ENCODE measurements around the gene RBMS1. TPM values are rescaled to one million over a fixed set of nuclear protein-coding genes. Genes with fewer than 3 reads are reported as not detected.

Gene RBMS1
- total and polyA plus RNA-seq, 2 donors, result 39.8 to 53.7 TPM

- Histone ChIP-seq H3K36me3 (ENCODE audit: control insufficient read depth in 2 of 2, insufficient read depth in 2 of 2, low read length in 1 of 2) (no peaks in the 10 kb centered on the region), H3K4me1 (ENCODE audit: control insufficient read depth in 2 of 2, insufficient read depth in 2 of 2, low read length in 2 of 2) (no peaks in the 10 kb centered on the region), H3K4me3 (ENCODE audit: low read length in 2 of 2) (no peak overlapping the region), H3K27me3 (ENCODE audit: control insufficient read depth in 2 of 2, insufficient read depth in 1 of 2, low read length in 1 of 2) (no peaks in the 10 kb centered on the region), H3K27ac (ENCODE audit: low read depth in 1 of 2, low read length in 1 of 2) (no peak overlapping the region), H3K9me3 (ENCODE audit: control insufficient read depth in 2 of 2, insufficient read depth in 1 of 2, low read length in 1 of 2) (no peaks in the 10 kb centered on the region)
- WGBS, result 96% methylated on average over 6 of the region's 6 CpGs
- DNase-seq (ENCODE audit: low read depth in 6 of 9, low spot score in 9 of 9), result no peak
Observed at GRCh38 chr2:160469164-160469563, 24.4 kb downstream of the RBMS1 start.

GRCh38 chr2:160467086-160467485, 26.5 kb downstream of the RBMS1 start:
- no peak overlapping the region for H3K27ac ChIP-seq (ENCODE audit: low read depth in 1 of 2, low read length in 1 of 2)
- H3K4me3 ChIP-seq (ENCODE audit: low read length in 2 of 2), result no peak overlapping the region
- DNase-seq (ENCODE audit: low read depth in 6 of 9, low spot score in 9 of 9), result no peak
- 96% methylated on average over 6 of the region's 6 CpGs for WGBS
- H3K36me3 ChIP-seq (ENCODE audit: control insufficient read depth in 2 of 2, insufficient read depth in 2 of 2, low read length in 1 of 2), result no peaks in the 10 kb centered on the region
- no peaks in the 10 kb centered on the region for H3K4me1 ChIP-seq (ENCODE audit: control insufficient read depth in 2 of 2, insufficient read depth in 2 of 2, low read length in 2 of 2)
- no peaks in the 10 kb centered on the region for H3K9me3 ChIP-seq (ENCODE audit: control insufficient read depth in 2 of 2, insufficient read depth in 1 of 2, low read length in 1 of 2)
- no peaks in the 10 kb centered on the region for H3K27me3 ChIP-seq (ENCODE audit: control insufficient read depth in 2 of 2, insufficient read depth in 1 of 2, low read length in 1 of 2)

GRCh38 chr2:160465406-160465805, 28.2 kb downstream of the RBMS1 start:
- H3K36me3 ChIP-seq (ENCODE audit: control insufficient read depth in 2 of 2, insufficient read depth in 2 of 2, low read length in 1 of 2), result no peaks in the 10 kb centered on the region
- H3K27ac ChIP-seq (ENCODE audit: low read depth in 1 of 2, low read length in 1 of 2), result no peak overlapping the region
- WGBS, result 93% methylated on average over 3 of the region's 3 CpGs
- no peaks in the 10 kb centered on the region for H3K9me3 ChIP-seq (ENCODE audit: control insufficient read depth in 2 of 2, insufficient read depth in 1 of 2, low read length in 1 of 2)
- no peaks in the 10 kb centered on the region for H3K4me1 ChIP-seq (ENCODE audit: control insufficient read depth in 2 of 2, insufficient read depth in 2 of 2, low read length in 2 of 2)
- H3K4me3 ChIP-seq (ENCODE audit: low read length in 2 of 2), result no peak overlapping the region
- H3K27me3 ChIP-seq (ENCODE audit: control insufficient read depth in 2 of 2, insufficient read depth in 1 of 2, low read length in 1 of 2), result no peaks in the 10 kb centered on the region
- DNase-seq (ENCODE audit: low read depth in 6 of 9, low spot score in 9 of 9), result no peak

- no peak overlapping the region for H3K27ac ChIP-seq (ENCODE audit: low read depth in 1 of 2, low read length in 1 of 2)
- H3K4me1 ChIP-seq (ENCODE audit: control insufficient read depth in 2 of 2, insufficient read depth in 2 of 2, low read length in 2 of 2), result no peaks in the 10 kb centered on the region
- no peaks in the 10 kb centered on the region for H3K36me3 ChIP-seq (ENCODE audit: control insufficient read depth in 2 of 2, insufficient read depth in 2 of 2, low read length in 1 of 2)
- no peak for DNase-seq (ENCODE audit: low read depth in 6 of 9, low spot score in 9 of 9)
- 87% methylated on average over 2 of the region's 2 CpGs for WGBS
- H3K27me3 ChIP-seq (ENCODE audit: control insufficient read depth in 2 of 2, insufficient read depth in 1 of 2, low read length in 1 of 2), result no peaks in the 10 kb centered on the region
- H3K9me3 ChIP-seq (ENCODE audit: control insufficient read depth in 2 of 2, insufficient read depth in 1 of 2, low read length in 1 of 2), result no peaks in the 10 kb centered on the region
- H3K4me3 ChIP-seq (ENCODE audit: low read length in 2 of 2), result no peak overlapping the region
Observed at GRCh38 chr2:160465002-160465401, 28.6 kb downstream of the RBMS1 start.

- Histone ChIP-seq H3K27me3 (ENCODE audit: control insufficient read depth in 2 of 2, insufficient read depth in 1 of 2, low read length in 1 of 2) (no peaks in the 10 kb centered on the region), H3K36me3 (ENCODE audit: control insufficient read depth in 2 of 2, insufficient read depth in 2 of 2, low read length in 1 of 2) (no peaks in the 10 kb centered on the region), H3K4me1 (ENCODE audit: control insufficient read depth in 2 of 2, insufficient read depth in 2 of 2, low read length in 2 of 2) (no peaks in the 10 kb centered on the region), H3K4me3 (ENCODE audit: low read length in 2 of 2) (no peak overlapping the region), H3K27ac (ENCODE audit: low read depth in 1 of 2, low read length in 1 of 2) (no peak overlapping the region), H3K9me3 (ENCODE audit: control insufficient read depth in 2 of 2, insufficient read depth in 1 of 2, low read length in 1 of 2) (no peaks in the 10 kb centered on the region)
- no peak for DNase-seq (ENCODE audit: low read depth in 6 of 9, low spot score in 9 of 9)
- WGBS, result 92% methylated on average over 2 of the region's 2 CpGs
Observed at GRCh38 chr2:160464017-160464416, 29.6 kb downstream of the RBMS1 start.

- H3K27me3 ChIP-seq (ENCODE audit: control insufficient read depth in 2 of 2, insufficient read depth in 1 of 2, low read length in 1 of 2), result no peaks in the 10 kb centered on the region
- no peak overlapping the region for H3K27ac ChIP-seq (ENCODE audit: low read depth in 1 of 2, low read length in 1 of 2)
- no peaks in the 10 kb centered on the region for H3K9me3 ChIP-seq (ENCODE audit: control insufficient read depth in 2 of 2, insufficient read depth in 1 of 2, low read length in 1 of 2)
- DNase-seq (ENCODE audit: low read depth in 6 of 9, low spot score in 9 of 9), result no peak
- no peak overlapping the region for H3K4me3 ChIP-seq (ENCODE audit: low read length in 2 of 2)
- 98% methylated on average over 9 of the region's 9 CpGs for WGBS
- H3K4me1 ChIP-seq (ENCODE audit: control insufficient read depth in 2 of 2, insufficient read depth in 2 of 2, low read length in 2 of 2), result no peaks in the 10 kb centered on the region
- no peaks in the 10 kb centered on the region for H3K36me3 ChIP-seq (ENCODE audit: control insufficient read depth in 2 of 2, insufficient read depth in 2 of 2, low read length in 1 of 2)
Observed at GRCh38 chr2:160463245-160463644, 30.4 kb downstream of the RBMS1 start.

GRCh38 chr2:160460333-160460731, 33.3 kb downstream of the RBMS1 start:
- Histone ChIP-seq H3K27ac (ENCODE audit: low read depth in 1 of 2, low read length in 1 of 2) (no peak overlapping the region), H3K4me1 (ENCODE audit: control insufficient read depth in 2 of 2, insufficient read depth in 2 of 2, low read length in 2 of 2) (no peaks in the 10 kb centered on the region), H3K4me3 (ENCODE audit: low read length in 2 of 2) (no peak overlapping the region), H3K27me3 (ENCODE audit: control insufficient read depth in 2 of 2, insufficient read depth in 1 of 2, low read length in 1 of 2) (no peaks in the 10 kb centered on the region), H3K36me3 (ENCODE audit: control insufficient read depth in 2 of 2, insufficient read depth in 2 of 2, low read length in 1 of 2) (no peaks in the 10 kb centered on the region), H3K9me3 (ENCODE audit: control insufficient read depth in 2 of 2, insufficient read depth in 1 of 2, low read length in 1 of 2) (no peaks in the 10 kb centered on the region)
- DNase-seq (ENCODE audit: low read depth in 6 of 9, low spot score in 9 of 9), result no peak
- WGBS, result 98% methylated on average over 4 of the region's 4 CpGs

GRCh38 chr2:160459538-160460332, 33.9 kb downstream of the RBMS1 start:
- no peaks in the 10 kb centered on the region for H3K4me1 ChIP-seq (ENCODE audit: control insufficient read depth in 2 of 2, insufficient read depth in 2 of 2, low read length in 2 of 2)
- H3K9me3 ChIP-seq (ENCODE audit: control insufficient read depth in 2 of 2, insufficient read depth in 1 of 2, low read length in 1 of 2), result no peaks in the 10 kb centered on the region
- H3K36me3 ChIP-seq (ENCODE audit: control insufficient read depth in 2 of 2, insufficient read depth in 2 of 2, low read length in 1 of 2), result no peaks in the 10 kb centered on the region
- no peak overlapping the region for H3K27ac ChIP-seq (ENCODE audit: low read depth in 1 of 2, low read length in 1 of 2)
- 93% methylated on average over 1 of the region's 1 CpG for WGBS
- no peak overlapping the region for H3K4me3 ChIP-seq (ENCODE audit: low read length in 2 of 2)
- no peaks in the 10 kb centered on the region for H3K27me3 ChIP-seq (ENCODE audit: control insufficient read depth in 2 of 2, insufficient read depth in 1 of 2, low read length in 1 of 2)
- DNase-seq (ENCODE audit: low read depth in 6 of 9, low spot score in 9 of 9), result no peak

- Histone ChIP-seq H3K36me3 (ENCODE audit: control insufficient read depth in 2 of 2, insufficient read depth in 2 of 2, low read length in 1 of 2) (no peaks in the 10 kb centered on the region), H3K27ac (ENCODE audit: low read depth in 1 of 2, low read length in 1 of 2) (no peak overlapping the region), H3K27me3 (ENCODE audit: control insufficient read depth in 2 of 2, insufficient read depth in 1 of 2, low read length in 1 of 2) (no peaks in the 10 kb centered on the region), H3K9me3 (ENCODE audit: control insufficient read depth in 2 of 2, insufficient read depth in 1 of 2, low read length in 1 of 2) (no peaks in the 10 kb centered on the region), H3K4me1 (ENCODE audit: control insufficient read depth in 2 of 2, insufficient read depth in 2 of 2, low read length in 2 of 2) (peaks cover 3 to 4% of the 10 kb centered on the region in 2 donors), H3K4me3 (ENCODE audit: low read length in 2 of 2) (no peak overlapping the region)
- WGBS, result 97% methylated on average over 10 of the region's 10 CpGs
- no peak for DNase-seq (ENCODE audit: low read depth in 6 of 9, low spot score in 9 of 9)
Observed at GRCh38 chr2:160458718-160459453, 34.7 kb downstream of the RBMS1 start.

Data from thymus (tissue), 11 donors.